DOHH2 (cell line): ENCODE results near the gene TBC1D22A.
"Not testable (repeated sequence)": the region's sequence is repeated elsewhere in the genome, so short reads cannot be mapped to it uniquely, and the experiment has no call there.

Source experiments
- H3F3A ChIP-seq: fragments of 200-600 bp; sonication (generic), shearing (Covaris generic); 2 replicates; pipeline ENCODE4 v1.6.0; 2016; ENCODE audit warnings: antibody characterized with exemption, mild to moderate bottlenecking; ENCODE audit not compliant: control insufficient read depth, insufficient read depth
- H3K27ac ChIP-seq: fragments of 200-600 bp; sonication (generic); 2 replicates; pipeline ENCODE4 v1.5.1; 2014; ENCODE audit warnings: low read depth, mild to moderate bottlenecking, low read length, moderate library complexity
- H3K27me3 ChIP-seq: fragments of 200-600 bp; sonication (generic); 2 replicates; pipeline ENCODE4 v1.6.1; 2014; ENCODE audit warnings: mild to moderate bottlenecking, low read length, mixed read lengths; ENCODE audit not compliant: control insufficient read depth
- H3K36me3 ChIP-seq: fragments of 200-600 bp; sonication (generic); 2 replicates; pipeline ENCODE4 v1.6.1; 2014; ENCODE audit warnings: mild to moderate bottlenecking, low read length, moderate library complexity, mixed read lengths; ENCODE audit not compliant: control insufficient read depth
- H3K4me1 ChIP-seq: fragments of 200-600 bp; sonication (generic); 2 replicates; pipeline ENCODE4 v1.6.1; 2014; ENCODE audit warnings: mild to moderate bottlenecking, low read length, mixed read lengths; ENCODE audit not compliant: control insufficient read depth
- H3K4me2 ChIP-seq: fragments of 200-600 bp; sonication (generic); 2 replicates; pipeline ENCODE4 v1.6.0; 2014; ENCODE audit warnings: mild to moderate bottlenecking, low read length, moderate library complexity
- H3K4me3 ChIP-seq: fragments of 200-600 bp; sonication (generic); 2 replicates; pipeline ENCODE4 v1.5.1; 2014; ENCODE audit warnings: mild to moderate bottlenecking, low read length, mixed read lengths
- H3K79me2 ChIP-seq: fragments of 200-600 bp; sonication (generic); 2 replicates; pipeline ENCODE4 v1.6.1; 2014; ENCODE audit warnings: mild to moderate bottlenecking, low read length, mixed read lengths; ENCODE audit not compliant: control insufficient read depth
- H3K9me2 ChIP-seq: fragments of 200-600 bp; sonication (generic); replicated peaks from 2 replicates; pipeline ENCODE4 v1.6.1; 2014; ENCODE audit warnings: mild to moderate bottlenecking, low read length, mixed read lengths; ENCODE audit not compliant: control insufficient read depth
- H3K9me3 ChIP-seq: fragments of 200-600 bp; sonication (generic); 2 replicates; pipeline ENCODE4 v1.6.1; 2014; ENCODE audit warnings: antibody characterized with exemption, low read length, mixed read lengths; ENCODE audit not compliant: control insufficient read depth, insufficient read depth
- H4K20me1 ChIP-seq: fragments of 200-600 bp; sonication (generic); 2 replicates; pipeline ENCODE4 v1.6.0; 2014; ENCODE audit warnings: low read depth, mild to moderate bottlenecking, antibody characterized with exemption, low read length, moderate library complexity; ENCODE audit not compliant: control insufficient read depth, insufficient read depth
- CTCF ChIP-seq: fragments of 200-600 bp; sonication (generic); IDR thresholded peaks from one replicate; pipeline ENCODE4 v1.5.1; 2014; ENCODE audit warnings: antibody characterized with exemption, mild to moderate bottlenecking, low read depth, low read length; ENCODE audit not compliant: poor library complexity, severe bottlenecking
- EZH2phosphoT487 ChIP-seq: fragments of 200-600 bp; sonication (generic); IDR thresholded peaks from 2 replicates; pipeline ENCODE4 v1.6.1; 2017; ENCODE audit warnings: borderline replicate concordance, mild to moderate bottlenecking, antibody characterized with exemption, low read length, moderate library complexity, mixed read lengths

TBC1D22A gene

GRCh38 chr22:46780453-46780852, 18.0 kb downstream of the TBC1D22A start:
- TF ChIP-seq EZH2phosphoT487 (no peak), CTCF (no peak)

DNA sequence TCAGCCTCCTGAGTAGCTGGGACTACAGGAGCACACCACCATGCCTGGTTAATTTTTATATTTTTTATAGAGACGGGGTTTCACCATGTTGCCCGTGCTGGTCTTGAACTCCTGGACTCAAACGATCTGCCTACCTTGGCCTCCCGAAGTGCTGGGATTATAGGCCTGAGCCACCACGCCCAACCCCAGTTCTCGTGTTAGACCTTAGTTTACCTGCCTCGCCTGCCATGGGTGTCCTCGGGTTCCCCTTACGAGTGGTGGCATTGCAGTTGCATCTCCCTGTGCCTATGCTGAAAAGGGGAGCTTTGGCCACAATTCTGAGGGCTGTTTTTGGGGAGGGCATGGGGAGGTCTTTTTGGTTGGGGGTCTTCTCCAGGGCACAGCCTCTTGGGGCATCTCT, 18.8 kb downstream of the TBC1D22A start:
- H3K9me2 ChIP-seq = no peaks in the 10 kb centered on the region
- H4K20me1 ChIP-seq = peaks cover 20% of the 10 kb centered on the region
- TF ChIP-seq EZH2phosphoT487 (no peak), CTCF (no peak)
- H3F3A ChIP-seq = peaks cover 5% of the 10 kb centered on the region
- H3K4me1 ChIP-seq = peaks cover 59% of the 10 kb centered on the region
- no peak overlapping the region; the same call in 1 of the 2 replicates for H3K4me2 ChIP-seq
- H3K9me3 ChIP-seq = peaks cover 9% of the 10 kb centered on the region; the same call in 1 of the 2 replicates
- H3K36me3 ChIP-seq = peaks cover 87% of the 10 kb centered on the region
- no peaks in the 10 kb centered on the region for H3K27me3 ChIP-seq
- H3K4me3 ChIP-seq = no peak overlapping the region
- no peak overlapping the region for H3K27ac ChIP-seq
- peaks cover 100% of the 10 kb centered on the region for H3K79me2 ChIP-seq

More at GRCh38 chr22:46780453-46780852, 18.0 kb downstream of the TBC1D22A start:
- peaks cover 5% of the 10 kb centered on the region; the same call in 1 of the 2 replicates for H3K9me3 ChIP-seq
- peaks cover 13% of the 10 kb centered on the region for H3F3A ChIP-seq
- H3K79me2 ChIP-seq = peaks cover 100% of the 10 kb centered on the region
- H3K4me2 ChIP-seq = peak overlapping the region; percentile 48
- H3K36me3 ChIP-seq = peaks cover 86% of the 10 kb centered on the region
- H3K4me3 ChIP-seq = peak overlapping the region; percentile 30; the same call in 1 of the 2 replicates
- peaks cover 68% of the 10 kb centered on the region for H3K4me1 ChIP-seq
- H3K27ac ChIP-seq = no peak overlapping the region
- H3K9me2 ChIP-seq = no peaks in the 10 kb centered on the region
- peaks cover 20% of the 10 kb centered on the region for H4K20me1 ChIP-seq
- no peaks in the 10 kb centered on the region for H3K27me3 ChIP-seq

DNA sequence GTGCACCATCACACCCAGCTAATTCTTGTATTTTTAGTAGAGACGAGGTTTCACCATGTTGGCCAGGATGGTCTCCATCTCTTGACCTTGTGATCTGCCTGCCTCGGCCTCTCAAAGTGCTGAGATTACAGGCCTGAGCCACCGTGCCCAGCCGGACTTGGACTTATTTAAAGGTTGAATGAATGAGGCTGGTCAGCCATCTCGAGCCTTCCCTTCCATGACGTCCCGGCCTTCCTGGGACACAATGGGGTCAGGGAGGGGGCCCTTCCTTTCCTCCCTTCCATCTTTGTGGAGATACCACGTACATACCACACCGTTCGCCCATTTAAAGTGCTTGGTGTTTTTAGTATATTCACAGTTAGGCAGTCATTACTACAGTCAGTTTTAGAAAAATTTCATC, 19.8 kb downstream of the TBC1D22A start:
- not testable (repeated sequence) for H3K9me3 ChIP-seq, H3K4me3 ChIP-seq, H3K27me3 ChIP-seq, H3K27ac ChIP-seq, H3K4me2 ChIP-seq, H3K9me2 ChIP-seq, H3F3A ChIP-seq
- H3K36me3 ChIP-seq = peaks cover 87% of the 10 kb centered on the region
- H4K20me1 ChIP-seq = peaks cover 20% of the 10 kb centered on the region
- H3K4me1 ChIP-seq = peaks cover 50% of the 10 kb centered on the region
- H3K79me2 ChIP-seq = peaks cover 100% of the 10 kb centered on the region

GRCh38 chr22:46783721-46784120, 21.3 kb downstream of the TBC1D22A start:
- no peak overlapping the region for H3K4me3 ChIP-seq
- H3K9me2 ChIP-seq = no peaks in the 10 kb centered on the region
- peaks cover 100% of the 10 kb centered on the region for H3K79me2 ChIP-seq
- no peaks in the 10 kb centered on the region for H3K27me3 ChIP-seq
- no peak overlapping the region for H3K4me2 ChIP-seq
- no peaks in the 10 kb centered on the region for H3F3A ChIP-seq
- H3K36me3 ChIP-seq = peaks cover 86% of the 10 kb centered on the region
- peaks cover 42% of the 10 kb centered on the region for H3K4me1 ChIP-seq
- H4K20me1 ChIP-seq = peaks cover 25% of the 10 kb centered on the region
- TF ChIP-seq CTCF = no peak
- TF ChIP-seq EZH2phosphoT487 = no peak
- H3K27ac ChIP-seq = no peak overlapping the region
- H3K9me3 ChIP-seq = peaks cover 9% of the 10 kb centered on the region; the same call in 1 of the 2 replicates
